Esophagus squamous epithelium (tissue), 4 donors: Measurements from ENCODE around the gene RGL4.

Experiments
- CTCF ChIP-seq, 6 experiments: fragments of 450-650 bp in 4 of 6; fragments of 200-600 bp in 2 of 6; sonication (generic) in 2 of 6; IDR thresholded peaks; one replicate each; pipeline ENCODE4 v1.5.1; 2016 to 2019; ENCODE audit warnings: antibody characterized with exemption in 6 of 6, mild to moderate bottlenecking in 4 of 6, moderate library complexity in 4 of 6
- POLR2A ChIP-seq, 4 donors: fragments of 450-650 bp; IDR thresholded peaks; one replicate each; pipeline ENCODE4 v1.6.1; 2017; ENCODE audit warnings: antibody characterized with exemption in 4 of 4, mild to moderate bottlenecking in 4 of 4, moderate library complexity in 3 of 4

GRCh38 chr22:23698094-23698493 is 7.3 kb downstream of the RGL4 start:
- TF ChIP-seq POLR2A (IDR thresholded peaks at IDR 0.05), result no peak
- TF ChIP-seq CTCF (IDR thresholded peaks at IDR 0.05), result no peak
